Measurements from ENCODE around the gene THSD4.

THSD4 gene

GRCh38 chr15:71131601-71132362 is 16.5 kb downstream of the THSD4 start:
- in situ Hi-C loops (cut with HindIII; ENCODE audit: low sequenced_read_pairs), result no loop called here
- TF ChIP-seq CTCF (IDR thresholded peaks at IDR 0.05; ENCODE audit: low read depth, low read length), result no peak
- DNase-seq (ENCODE audit: low read depth, low spot score), result no peak
- H3K4me3 ChIP-seq (ENCODE audit: low read depth, low read length), result no peak overlapping the region

GRCh38 chr15:71133747-71134472 is 18.6 kb downstream of the THSD4 start:
- no peak for TF ChIP-seq CTCF (IDR thresholded peaks at IDR 0.05; ENCODE audit: low read depth, low read length)
- DNase-seq (ENCODE audit: low read depth, low spot score), result no peak
- in situ Hi-C loops (cut with HindIII; ENCODE audit: low sequenced_read_pairs), result no loop called here
- no peak overlapping the region for H3K4me3 ChIP-seq (ENCODE audit: low read depth, low read length)

- H3K4me3 ChIP-seq (ENCODE audit: low read depth, low read length), result no peak overlapping the region
- in situ Hi-C loops (cut with HindIII; ENCODE audit: low sequenced_read_pairs), result no loop called here
- DNase-seq (ENCODE audit: low read depth, low spot score), result peak; percentile 81
- no peak for TF ChIP-seq CTCF (IDR thresholded peaks at IDR 0.05; ENCODE audit: low read depth, low read length)
These were observed 21.0 kb downstream of the THSD4 start for GRCh38 chr15:71136159-71136783.

GRCh38 chr15:71136793-71137518 is 21.7 kb downstream of the THSD4 start:
- no peak overlapping the region for H3K4me3 ChIP-seq (ENCODE audit: low read depth, low read length)
- in situ Hi-C loops (cut with HindIII; ENCODE audit: low sequenced_read_pairs), result no loop called here
- TF ChIP-seq CTCF (IDR thresholded peaks at IDR 0.05; ENCODE audit: low read depth, low read length), result peak; percentile 15
- no peak for DNase-seq (ENCODE audit: low read depth, low spot score)

GRCh38 chr15:71138473-71138872 is 23.2 kb downstream of the THSD4 start:
- in situ Hi-C loops (cut with HindIII; ENCODE audit: low sequenced_read_pairs), result no loop called here
- TF ChIP-seq CTCF (IDR thresholded peaks at IDR 0.05; ENCODE audit: low read depth, low read length), result no peak
- H3K4me3 ChIP-seq (ENCODE audit: low read depth, low read length), result no peak overlapping the region
- no peak for DNase-seq (ENCODE audit: low read depth, low spot score)

GRCh38 chr15:71139241-71139640 is 24.0 kb downstream of the THSD4 start:
- in situ Hi-C loops (cut with HindIII; ENCODE audit: low sequenced_read_pairs), result no loop called here

More at GRCh38 chr15:71139241-71139640, 24.0 kb downstream of the THSD4 start:
- no peak for DNase-seq (ENCODE audit: low read depth, low spot score)
- TF ChIP-seq CTCF (IDR thresholded peaks at IDR 0.05; ENCODE audit: low read depth, low read length), result no peak
- H3K4me3 ChIP-seq (ENCODE audit: low read depth, low read length), result no peak overlapping the region
